SIG-M5 treated with dmso at 0.1 percent for 504 hours (cell line): Measurements from ENCODE around the gene SBNO2.

Experiments used
- DNase-seq: peaks from one replicate; lab custom pipeline; 2025; ENCODE audit not compliant: unreplicated experiment; lab: John Stamatoyannopoulos, UW

The SBNO2 gene

GRCh38 chr19:1074544-1075283, 99.4 kb downstream of the SBNO2 start:
- peak; percentile 39 for DNase-seq

GRCh38 chr19:1073956-1074517, 100.0 kb downstream of the SBNO2 start:
- DNase-seq, result no peak

- DNase-seq, result no peak
These were observed 100.8 kb downstream of the SBNO2 start for GRCh38 chr19:1073063-1073955.

- DNase-seq, result no peak
These were observed 101.6 kb downstream of the SBNO2 start for GRCh38 chr19:1072371-1073015.

GRCh38 chr19:1070931-1071791, 102.9 kb downstream of the SBNO2 start:
- no peak for DNase-seq

- DNase-seq, result no peak
These were observed 103.5 kb downstream of the SBNO2 start for GRCh38 chr19:1070576-1070930.

- peak; percentile 87 for DNase-seq
These were observed 104.9 kb downstream of the SBNO2 start for GRCh38 chr19:1069009-1069779.

- peak; percentile 80 for DNase-seq
These were observed 105.8 kb downstream of the SBNO2 start for GRCh38 chr19:1068009-1069001.

- DNase-seq, result no peak
These were observed 106.6 kb downstream of the SBNO2 start for GRCh38 chr19:1067341-1067957.

GRCh38 chr19:1066748-1067340, 107.2 kb downstream of the SBNO2 start, which contains the start of gene ARHGAP45:
ARHGAP45 (plus strand) TSS chr19:1067167; CDS start chr19:1067406, 239 bp downstream.
- DNase-seq, result peak; percentile 75

- no peak for DNase-seq
These were observed 107.8 kb downstream of the SBNO2 start for GRCh38 chr19:1066251-1066747.

GRCh38 chr19:1065606-1066109, 108.4 kb downstream of the SBNO2 start:
- DNase-seq, result no peak

GRCh38 chr19:1064661-1065605, 109.1 kb downstream of the SBNO2 start:
- peak; percentile 26 for DNase-seq

GRCh38 chr19:1063909-1064660, 110.0 kb downstream of the SBNO2 start:
- DNase-seq, result no peak
